GOT3 (cell line): ENCODE data around the gene LIPI.
"Not testable (repeated sequence)": the region's sequence is repeated elsewhere in the genome, so short reads cannot be mapped to it uniquely, and the experiment has no call there.

ENCODE experiments used
- DNase-seq: peaks from one replicate; lab custom pipeline; 2025; ENCODE audit warnings: mixed read lengths; lab: John Stamatoyannopoulos, UW

Gene LIPI

GRCh38 chr21:14073615-14074014, 137.1 kb downstream of the LIPI start:
- no peak for DNase-seq

DNA sequence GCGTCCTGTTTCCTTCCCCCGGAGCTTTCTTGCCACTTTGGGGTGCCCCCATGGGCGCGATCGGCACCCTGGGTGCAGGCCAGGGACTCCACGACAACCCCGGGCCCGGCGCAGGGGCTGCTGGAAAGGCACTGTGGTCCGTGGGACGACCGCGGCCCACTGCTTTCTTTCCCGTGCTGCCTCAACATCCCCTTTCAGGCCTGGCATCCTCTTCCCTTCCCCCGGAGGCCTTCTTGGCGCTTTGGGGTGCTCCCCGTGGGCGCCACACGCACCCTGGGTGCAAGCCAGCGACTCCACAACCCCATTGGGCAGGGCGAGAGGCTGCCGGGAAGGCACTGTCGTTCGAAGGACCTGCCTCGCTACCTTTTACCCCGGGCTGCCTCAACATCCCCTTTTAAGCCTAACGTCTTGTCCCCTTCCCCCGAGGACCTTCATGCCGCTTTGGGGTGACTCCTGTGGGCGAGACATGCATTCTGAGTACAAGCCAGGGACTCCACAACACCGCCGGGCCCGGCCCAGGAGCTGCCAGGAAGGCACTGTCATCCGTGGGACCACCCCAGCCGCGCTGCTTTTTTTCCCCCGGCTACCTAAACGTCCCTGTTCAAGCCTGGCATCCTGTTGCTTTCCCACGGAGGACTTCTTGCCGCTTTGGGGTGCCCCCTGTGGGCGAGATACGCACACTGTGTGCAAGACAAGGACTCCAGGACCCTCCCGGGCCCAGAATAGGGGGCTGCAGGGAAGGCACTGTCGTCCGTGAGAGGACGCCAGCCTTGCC, 137.8 kb downstream of the LIPI start:
- DNase-seq = no peak

DNA sequence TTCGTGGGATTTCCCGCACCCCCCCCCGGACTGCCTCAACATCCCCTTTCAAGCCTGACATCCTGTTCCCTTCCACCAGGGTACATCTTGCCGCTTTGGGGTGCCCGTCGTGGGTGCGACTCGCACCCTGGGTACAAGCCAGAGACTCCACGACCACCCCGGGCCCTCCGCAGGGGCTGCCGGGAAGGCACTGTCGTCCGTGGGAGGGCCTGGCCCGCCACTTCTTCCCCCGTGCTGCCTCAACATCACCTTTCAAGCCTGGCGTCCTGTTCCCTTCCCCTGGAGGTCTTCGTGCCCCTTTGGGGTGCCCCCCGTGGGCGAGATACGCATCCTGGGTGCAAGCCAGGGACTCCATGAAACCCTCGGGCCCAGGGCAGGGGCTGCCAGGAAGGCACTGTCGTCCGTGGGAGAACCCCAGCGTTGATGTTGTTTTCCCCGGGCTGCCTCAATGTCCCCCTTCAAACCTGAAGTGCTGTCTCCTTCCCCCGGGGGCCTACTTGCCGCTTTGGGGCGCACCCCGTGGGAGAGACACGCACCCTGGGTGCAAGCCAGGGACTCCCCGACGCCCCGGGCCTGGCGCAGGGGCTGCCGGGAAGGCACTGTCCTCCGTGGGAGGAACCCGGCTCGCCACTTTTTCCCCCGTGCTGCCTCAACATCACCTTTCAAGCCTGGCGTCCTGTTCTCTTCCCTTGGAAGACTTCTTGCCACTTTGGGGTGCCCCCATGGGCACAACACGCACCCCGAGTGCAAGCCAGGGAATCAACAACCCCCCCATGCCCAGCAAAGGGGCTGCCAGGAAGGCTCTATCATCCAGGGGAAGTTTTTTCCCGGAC, 138.6 kb downstream of the LIPI start:
- no peak for DNase-seq

DNA sequence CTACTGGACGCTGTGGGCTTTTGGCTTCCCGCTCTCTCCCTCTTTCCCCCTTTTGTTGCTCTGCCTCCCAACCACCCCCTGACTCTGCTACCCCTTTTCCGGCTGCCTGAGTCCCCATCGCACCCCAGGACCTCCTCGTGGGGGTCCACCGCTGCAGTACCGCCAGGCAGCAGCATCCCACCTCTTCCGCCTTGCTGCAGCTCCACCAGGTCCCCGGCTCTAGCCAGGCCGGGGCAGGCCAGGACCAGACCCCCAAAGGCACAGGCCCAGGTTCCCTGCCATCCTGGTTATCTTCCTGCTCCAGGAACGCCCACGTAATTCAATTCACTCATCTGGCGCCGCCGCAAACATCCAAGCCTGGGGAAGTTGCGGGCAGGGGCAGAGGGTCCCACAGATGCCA, 139.8 kb downstream of the LIPI start:
- no peak for DNase-seq

DNA sequence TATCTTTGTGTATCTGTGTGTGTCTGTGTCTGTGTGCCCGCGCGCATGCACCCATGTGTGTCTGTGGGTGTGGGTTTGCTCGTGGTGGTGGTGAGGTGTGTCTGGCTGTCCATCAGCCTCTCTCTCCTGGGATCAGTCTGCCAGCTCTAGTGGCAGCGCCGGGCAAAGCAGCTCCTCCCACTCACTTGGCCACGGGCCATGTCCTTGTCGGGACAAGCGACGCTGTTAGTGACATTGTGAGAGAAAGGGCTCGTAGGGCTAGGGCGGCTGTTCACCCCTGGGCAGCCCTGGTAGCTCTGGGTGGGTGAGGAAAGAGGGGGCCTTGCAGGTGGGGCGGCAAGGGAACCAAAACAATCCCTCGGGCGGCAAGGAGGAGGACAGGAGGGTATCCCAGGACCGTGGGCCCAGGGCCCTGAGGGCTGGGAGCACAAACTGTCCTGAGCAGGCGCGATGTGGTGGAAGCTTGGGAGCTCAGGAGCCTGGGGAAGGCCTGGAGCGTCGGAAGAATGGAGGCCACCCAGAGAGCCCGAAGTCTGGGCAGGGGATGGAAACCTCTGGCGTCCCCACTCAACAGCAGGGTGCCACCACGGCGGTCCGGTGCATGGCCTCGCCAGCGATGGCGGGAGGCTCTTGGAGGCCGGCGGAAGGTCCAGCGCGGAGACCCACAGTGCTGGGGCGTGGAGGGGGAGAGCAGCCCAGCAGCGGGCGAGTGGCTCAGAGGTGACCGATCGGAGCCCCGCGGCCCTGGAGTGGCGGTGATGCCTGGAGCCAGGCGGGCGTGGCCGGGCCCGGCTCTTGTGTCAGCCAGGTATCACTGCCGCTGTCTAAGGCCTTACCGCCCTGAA, 140.5 kb downstream of the LIPI start:
- DNase-seq = no peak

DNA sequence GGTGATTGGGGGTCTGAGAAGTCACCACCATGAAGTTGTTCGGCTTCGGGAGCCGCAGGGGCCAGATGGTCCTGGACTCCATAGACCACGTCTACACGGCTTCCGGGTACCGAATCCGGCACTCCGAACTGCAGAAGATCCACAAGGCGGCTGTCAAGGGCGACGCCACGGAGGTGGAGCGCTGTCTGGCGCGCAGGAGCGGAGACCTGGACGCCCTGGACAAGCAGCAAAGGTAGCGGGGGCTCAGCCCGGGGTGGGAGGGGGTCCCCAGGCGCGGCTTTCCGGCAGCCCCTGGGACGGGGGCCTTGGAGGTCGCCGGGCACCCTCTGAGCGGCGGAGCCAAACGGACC, 146.5 kb downstream of the LIPI start:
- no peak for DNase-seq

- DNase-seq = not testable (repeated sequence)
These were observed 147.0 kb downstream of the LIPI start for GRCh38 chr21:14063620-14064295.

GRCh38 chr21:14062684-14063083, 148.1 kb downstream of the LIPI start:
- DNase-seq = not testable (repeated sequence)

- not testable (repeated sequence) for DNase-seq
These were observed 148.9 kb downstream of the LIPI start for GRCh38 chr21:14061820-14062219.

DNA sequence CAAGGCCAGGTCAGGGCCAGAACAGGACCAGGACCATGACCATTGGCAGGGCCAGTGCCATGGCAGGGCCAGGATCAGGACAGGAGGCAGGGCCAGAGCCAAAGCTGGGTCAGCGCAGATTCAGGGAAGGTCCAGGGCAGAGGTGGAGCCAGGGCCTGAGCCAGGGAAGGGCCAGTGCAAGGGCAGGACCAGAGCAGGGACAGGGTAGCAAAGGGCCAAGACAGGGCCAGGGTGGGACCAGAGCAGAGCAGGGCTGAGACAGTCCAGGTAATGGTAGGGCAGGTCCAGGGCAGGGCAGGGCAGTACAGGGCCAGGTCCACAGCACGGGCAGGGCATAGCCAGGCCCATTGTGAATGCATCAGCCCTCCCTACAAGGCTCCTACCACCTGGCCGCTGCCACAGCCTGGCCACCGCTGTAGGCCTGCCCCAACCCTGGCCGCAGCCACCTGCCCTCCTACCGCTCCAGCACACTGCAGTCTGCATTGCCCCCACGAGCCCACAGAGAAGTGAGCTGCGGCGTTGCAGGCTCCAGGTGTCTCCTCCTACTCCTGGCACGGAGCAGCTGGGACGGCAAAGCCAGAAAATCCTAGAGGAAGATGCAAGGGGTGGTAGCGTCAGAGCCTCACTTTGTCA, 151.6 kb downstream of the LIPI start:
- not testable (repeated sequence) for DNase-seq
